ENCODE measurements around the gene UBE2E2.

The UBE2E2 gene

GRCh38 chr3:23485922-23486321 lies 282.8 kb downstream of the UBE2E2 start:
- Histone ChIP-seq H3K36me3 (ENCODE audit: control insufficient read depth, insufficient read depth, low read length) (no peaks in the 10 kb centered on the region), H3K4me3 (ENCODE audit: low read length) (no peak overlapping the region), H3K4me1 (ENCODE audit: control insufficient read depth, insufficient read depth, low read length) (no peaks in the 10 kb centered on the region), H3K27me3 (ENCODE audit: control insufficient read depth, insufficient read depth, low read length) (no peaks in the 10 kb centered on the region), H3K27ac (ENCODE audit: low read length) (no peak overlapping the region), H3K9me3 (ENCODE audit: control insufficient read depth, insufficient read depth, low read length) (no peaks in the 10 kb centered on the region)
- no peak for DNase-seq (ENCODE audit: low read depth, low spot score)
- no CpG with 5 or more reads among the region's 6 CpGs for WGBS (ENCODE audit: insufficient coverage, insufficient read length)

- Histone ChIP-seq H3K27me3 (ENCODE audit: control insufficient read depth, insufficient read depth, low read length) (no peaks in the 10 kb centered on the region), H3K9me3 (ENCODE audit: control insufficient read depth, insufficient read depth, low read length) (no peaks in the 10 kb centered on the region), H3K4me1 (ENCODE audit: control insufficient read depth, insufficient read depth, low read length) (no peaks in the 10 kb centered on the region), H3K4me3 (ENCODE audit: low read length) (no peak overlapping the region), H3K27ac (ENCODE audit: low read length) (no peak overlapping the region), H3K36me3 (ENCODE audit: control insufficient read depth, insufficient read depth, low read length) (no peaks in the 10 kb centered on the region)
- WGBS (ENCODE audit: insufficient coverage, insufficient read length): no CpG with 5 or more reads among the region's 9 CpGs
- DNase-seq (ENCODE audit: low read depth, low spot score): no peak
Measured at GRCh38 chr3:23487015-23487414, 283.9 kb downstream of the UBE2E2 start.

DNA sequence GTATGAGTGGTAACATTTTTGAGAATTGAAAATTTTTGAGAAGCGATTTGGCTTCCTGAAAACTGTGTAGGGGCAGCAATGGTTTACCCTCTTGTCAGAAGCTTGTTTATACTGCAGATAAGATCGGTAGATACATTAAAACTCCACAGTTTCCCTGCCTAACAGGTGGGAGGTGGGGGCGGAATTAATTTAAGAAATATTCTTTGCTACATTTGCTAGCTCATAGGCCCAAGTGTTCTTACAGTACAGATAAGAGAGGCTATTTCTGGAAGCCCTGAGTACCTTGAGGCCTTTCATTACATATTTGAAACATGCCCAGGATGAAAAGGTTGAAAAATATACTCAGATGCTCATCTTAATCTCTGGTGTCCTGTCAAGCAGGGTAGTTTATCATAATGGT lies 285.5 kb downstream of the UBE2E2 start:
- Histone ChIP-seq H3K4me3 (ENCODE audit: low read length) (no peak overlapping the region), H3K4me1 (ENCODE audit: control insufficient read depth, insufficient read depth, low read length) (no peaks in the 10 kb centered on the region), H3K36me3 (ENCODE audit: control insufficient read depth, insufficient read depth, low read length) (no peaks in the 10 kb centered on the region), H3K27me3 (ENCODE audit: control insufficient read depth, insufficient read depth, low read length) (no peaks in the 10 kb centered on the region), H3K9me3 (ENCODE audit: control insufficient read depth, insufficient read depth, low read length) (no peaks in the 10 kb centered on the region), H3K27ac (ENCODE audit: low read length) (no peak overlapping the region)
- WGBS (ENCODE audit: insufficient coverage, insufficient read length): no CpG with 5 or more reads among the region's 3 CpGs
- DNase-seq (ENCODE audit: low read depth, low spot score): no peak

DNA sequence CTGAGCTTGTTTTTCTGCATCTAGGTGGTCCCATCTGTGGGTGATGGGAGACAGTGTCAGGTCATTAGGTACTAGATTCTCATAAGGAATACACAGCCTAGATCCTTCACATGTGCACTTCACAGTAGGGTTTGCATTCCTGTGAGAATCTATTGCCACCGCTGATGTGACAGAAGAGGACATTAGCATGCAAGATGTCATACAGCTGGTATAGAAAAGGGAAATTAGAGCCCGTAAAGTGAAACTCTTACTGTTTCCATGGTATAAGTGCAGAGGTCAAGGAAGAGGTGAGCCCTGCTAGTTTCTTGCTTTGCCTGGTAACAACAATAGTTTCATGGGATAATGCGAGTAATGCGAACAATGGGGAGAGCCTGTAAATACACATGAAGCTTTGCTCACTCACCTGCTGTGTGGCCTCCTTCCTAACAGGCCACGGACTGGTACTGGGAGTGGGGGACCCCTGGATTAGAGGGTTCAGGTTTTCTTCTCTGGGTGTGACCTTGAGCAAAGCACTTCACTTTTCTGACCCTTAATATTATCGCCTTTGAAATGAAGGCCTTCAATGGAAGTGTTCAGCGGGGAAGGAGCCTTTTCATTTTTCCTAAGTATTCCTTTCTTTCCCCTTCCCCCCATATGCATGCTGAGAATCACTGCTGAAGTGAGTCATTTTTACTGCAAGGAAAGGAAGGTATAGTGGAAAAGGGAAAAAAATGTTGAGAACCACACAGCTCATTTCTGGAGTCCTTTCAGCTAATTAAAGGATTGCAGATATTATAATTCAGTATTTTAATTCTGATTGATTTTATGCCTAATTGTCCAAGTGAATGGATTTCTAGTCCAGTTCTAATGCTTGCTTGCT lies 286.4 kb downstream of the UBE2E2 start:
- Histone ChIP-seq H3K36me3 (ENCODE audit: control insufficient read depth, insufficient read depth, low read length) (no peaks in the 10 kb centered on the region), H3K9me3 (ENCODE audit: control insufficient read depth, insufficient read depth, low read length) (no peaks in the 10 kb centered on the region), H3K4me1 (ENCODE audit: control insufficient read depth, insufficient read depth, low read length) (no peaks in the 10 kb centered on the region), H3K4me3 (ENCODE audit: low read length) (no peak overlapping the region), H3K27me3 (ENCODE audit: control insufficient read depth, insufficient read depth, low read length) (no peaks in the 10 kb centered on the region), H3K27ac (ENCODE audit: low read length) (no peak overlapping the region)
- no peak for DNase-seq (ENCODE audit: low read depth, low spot score)
- WGBS (ENCODE audit: insufficient coverage, insufficient read length): no CpG with 5 or more reads among the region's 7 CpGs

DNA sequence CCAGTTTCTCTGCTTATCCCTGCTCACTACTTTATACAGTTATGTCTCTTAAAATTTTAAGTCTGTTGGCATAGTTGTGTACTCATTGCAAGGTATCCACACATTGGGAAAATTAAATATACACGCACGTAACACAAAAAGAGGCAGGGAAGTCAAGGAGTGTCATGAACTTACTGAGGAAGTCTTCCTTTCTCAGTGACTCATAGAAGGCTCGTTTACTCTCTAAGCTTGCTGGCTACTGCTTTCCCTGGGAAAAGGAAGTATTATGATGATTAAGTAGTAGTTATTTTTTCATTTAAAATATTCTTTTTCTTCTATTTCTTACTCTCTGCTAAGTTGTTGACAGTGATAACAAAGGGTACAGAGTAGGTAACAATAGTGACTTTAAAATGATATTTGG lies 287.3 kb downstream of the UBE2E2 start:
- Histone ChIP-seq H3K9me3 (ENCODE audit: control insufficient read depth, insufficient read depth, low read length) (no peaks in the 10 kb centered on the region), H3K4me1 (ENCODE audit: control insufficient read depth, insufficient read depth, low read length) (no peaks in the 10 kb centered on the region), H3K27me3 (ENCODE audit: control insufficient read depth, insufficient read depth, low read length) (no peaks in the 10 kb centered on the region), H3K27ac (ENCODE audit: low read length) (no peak overlapping the region), H3K36me3 (ENCODE audit: control insufficient read depth, insufficient read depth, low read length) (no peaks in the 10 kb centered on the region), H3K4me3 (ENCODE audit: low read length) (no peak overlapping the region)
- WGBS (ENCODE audit: insufficient coverage, insufficient read length): no CpG with 5 or more reads among the region's 3 CpGs
- DNase-seq (ENCODE audit: low read depth, low spot score): no peak

- Histone ChIP-seq H3K9me3 (ENCODE audit: control insufficient read depth, insufficient read depth, low read length) (no peaks in the 10 kb centered on the region), H3K4me3 (ENCODE audit: low read length) (no peak overlapping the region), H3K36me3 (ENCODE audit: control insufficient read depth, insufficient read depth, low read length) (no peaks in the 10 kb centered on the region), H3K27ac (ENCODE audit: low read length) (no peak overlapping the region), H3K27me3 (ENCODE audit: control insufficient read depth, insufficient read depth, low read length) (no peaks in the 10 kb centered on the region), H3K4me1 (ENCODE audit: control insufficient read depth, insufficient read depth, low read length) (no peaks in the 10 kb centered on the region)
- DNase-seq (ENCODE audit: low read depth, low spot score): no peak
Measured at GRCh38 chr3:23492057-23492456, 288.9 kb downstream of the UBE2E2 start.

DNA sequence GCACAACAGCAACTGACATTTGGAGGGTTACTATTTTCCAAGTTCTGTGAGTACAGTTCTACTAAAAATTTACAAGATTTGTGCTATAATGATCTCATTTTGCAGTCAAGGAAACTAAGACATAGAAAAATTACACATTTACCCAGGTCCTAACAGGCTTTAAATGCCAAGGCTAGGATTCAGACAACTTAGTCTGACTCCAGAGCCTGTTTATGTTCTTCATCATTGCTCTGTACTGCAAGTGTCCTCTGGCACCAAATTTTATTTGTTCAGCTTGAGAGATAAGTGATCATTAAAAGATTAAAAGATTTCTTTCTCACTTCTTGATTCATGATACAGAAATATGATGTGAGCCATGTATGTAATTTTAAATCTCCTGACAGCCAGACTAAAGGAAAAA lies 290.8 kb downstream of the UBE2E2 start:
- Histone ChIP-seq H3K9me3 (ENCODE audit: control insufficient read depth, insufficient read depth, low read length) (no peaks in the 10 kb centered on the region), H3K4me3 (ENCODE audit: low read length) (no peak overlapping the region), H3K27ac (ENCODE audit: low read length) (no peak overlapping the region), H3K27me3 (ENCODE audit: control insufficient read depth, insufficient read depth, low read length) (no peaks in the 10 kb centered on the region), H3K4me1 (ENCODE audit: control insufficient read depth, insufficient read depth, low read length) (no peaks in the 10 kb centered on the region), H3K36me3 (ENCODE audit: control insufficient read depth, insufficient read depth, low read length) (no peaks in the 10 kb centered on the region)
- DNase-seq (ENCODE audit: low read depth, low spot score): no peak

DNA sequence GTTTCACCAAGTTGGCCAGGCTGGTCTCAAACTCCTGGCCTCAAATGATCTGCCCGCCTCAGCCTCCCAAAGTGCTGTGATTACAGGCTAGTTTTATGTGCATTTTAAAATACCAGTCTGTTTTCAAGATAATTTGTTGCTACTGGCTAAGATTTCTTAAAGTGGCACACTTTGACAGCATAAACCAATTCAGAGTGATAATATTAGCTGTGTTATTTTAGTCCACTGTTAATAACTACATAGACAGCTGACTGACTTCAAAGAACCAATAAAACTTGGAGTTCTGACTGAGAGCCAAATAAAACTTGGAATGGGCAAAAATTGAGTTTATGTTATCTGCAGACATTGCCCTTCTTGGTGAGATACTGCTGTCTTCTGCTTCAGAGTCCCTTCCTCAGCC lies 291.8 kb downstream of the UBE2E2 start:
- Histone ChIP-seq H3K36me3 (ENCODE audit: control insufficient read depth, insufficient read depth, low read length) (no peaks in the 10 kb centered on the region), H3K4me3 (ENCODE audit: low read length) (no peak overlapping the region), H3K4me1 (ENCODE audit: control insufficient read depth, insufficient read depth, low read length) (no peaks in the 10 kb centered on the region), H3K9me3 (ENCODE audit: control insufficient read depth, insufficient read depth, low read length) (no peaks in the 10 kb centered on the region), H3K27ac (ENCODE audit: low read length) (no peak overlapping the region), H3K27me3 (ENCODE audit: control insufficient read depth, insufficient read depth, low read length) (no peaks in the 10 kb centered on the region)
- DNase-seq (ENCODE audit: low read depth, low spot score): no peak
- WGBS (ENCODE audit: insufficient coverage, insufficient read length): no CpG with 5 or more reads among the region's 1 CpG

- Histone ChIP-seq H3K9me3 (ENCODE audit: control insufficient read depth, insufficient read depth, low read length) (no peaks in the 10 kb centered on the region), H3K27me3 (ENCODE audit: control insufficient read depth, insufficient read depth, low read length) (no peaks in the 10 kb centered on the region), H3K36me3 (ENCODE audit: control insufficient read depth, insufficient read depth, low read length) (no peaks in the 10 kb centered on the region), H3K4me3 (ENCODE audit: low read length) (no peak overlapping the region), H3K4me1 (ENCODE audit: control insufficient read depth, insufficient read depth, low read length) (no peaks in the 10 kb centered on the region), H3K27ac (ENCODE audit: low read length) (no peak overlapping the region)
- no peak for DNase-seq (ENCODE audit: low read depth, low spot score)
- no CpG with 5 or more reads among the region's 1 CpG for WGBS (ENCODE audit: insufficient coverage, insufficient read length)
Measured at GRCh38 chr3:23495507-23495906, 292.4 kb downstream of the UBE2E2 start.

DNA sequence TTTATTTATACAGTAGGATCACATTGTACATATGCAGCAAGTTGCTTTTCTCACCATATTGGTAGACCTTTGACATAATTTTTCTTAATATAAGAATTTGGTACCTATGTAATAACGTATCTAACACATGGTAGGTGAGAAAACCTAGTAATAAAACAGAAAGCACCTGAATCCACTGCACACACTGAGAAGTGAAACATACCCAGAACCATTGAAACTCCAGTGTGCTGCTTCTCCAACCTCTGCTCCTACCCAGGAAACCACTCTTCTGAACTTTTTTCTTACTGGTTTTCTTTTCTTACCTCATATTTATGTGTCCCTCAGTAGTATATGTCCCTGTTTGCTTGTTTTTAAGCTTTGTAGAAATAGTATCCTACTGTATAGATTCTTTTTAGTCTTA lies 293.0 kb downstream of the UBE2E2 start:
- H3K27me3 ChIP-seq (ENCODE audit: control insufficient read depth, insufficient read depth, low read length): no peaks in the 10 kb centered on the region
- no peaks in the 10 kb centered on the region for H3K9me3 ChIP-seq (ENCODE audit: control insufficient read depth, insufficient read depth, low read length)
- no CpG with 5 or more reads among the region's 1 CpG for WGBS (ENCODE audit: insufficient coverage, insufficient read length)
- no peaks in the 10 kb centered on the region for H3K4me1 ChIP-seq (ENCODE audit: control insufficient read depth, insufficient read depth, low read length)
- no peaks in the 10 kb centered on the region for H3K36me3 ChIP-seq (ENCODE audit: control insufficient read depth, insufficient read depth, low read length)
- no peak overlapping the region for H3K4me3 ChIP-seq (ENCODE audit: low read length)
- no peak overlapping the region for H3K27ac ChIP-seq (ENCODE audit: low read length)
- DNase-seq (ENCODE audit: low read depth, low spot score): no peak

DNA sequence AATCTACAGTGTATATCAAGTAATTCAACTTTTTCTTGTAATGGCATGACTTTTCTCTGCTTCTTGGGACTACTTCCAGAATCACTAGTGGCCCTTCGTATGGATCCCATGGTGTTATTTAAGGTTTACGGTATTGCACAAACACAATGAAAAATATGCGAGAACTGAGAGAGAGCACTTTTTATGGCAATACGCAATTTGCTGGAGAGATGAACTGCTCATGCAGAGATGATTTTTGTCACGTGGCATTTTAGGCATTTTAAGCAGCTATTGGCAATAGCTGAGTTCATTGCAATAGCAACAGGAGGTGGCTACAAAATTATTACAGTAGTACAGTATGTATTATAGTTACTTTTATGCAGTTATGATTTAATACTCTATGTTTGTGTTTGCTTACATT lies 294.0 kb downstream of the UBE2E2 start:
- no peak for DNase-seq (ENCODE audit: low read depth, low spot score)
- H3K27me3 ChIP-seq (ENCODE audit: control insufficient read depth, insufficient read depth, low read length): no peaks in the 10 kb centered on the region
- H3K36me3 ChIP-seq (ENCODE audit: control insufficient read depth, insufficient read depth, low read length): no peaks in the 10 kb centered on the region
- no peak overlapping the region for H3K4me3 ChIP-seq (ENCODE audit: low read length)
- H3K27ac ChIP-seq (ENCODE audit: low read length): no peak overlapping the region
- no CpG with 5 or more reads among the region's 5 CpGs for WGBS (ENCODE audit: insufficient coverage, insufficient read length)
- H3K9me3 ChIP-seq (ENCODE audit: control insufficient read depth, insufficient read depth, low read length): no peaks in the 10 kb centered on the region
- H3K4me1 ChIP-seq (ENCODE audit: control insufficient read depth, insufficient read depth, low read length): no peaks in the 10 kb centered on the region
